K562 (cell line): Measurements from ENCODE around the gene MMP27. TPM values are rescaled to one million over a fixed set of nuclear protein-coding genes. Genes with fewer than 3 reads are reported as not detected.
A peak's percentile ranks its signal among the peaks of the same experiment; 100 is the strongest.

Experiments
- ATAC-seq: fragments of 200-7000 bp; cut with Tn5 transposase; 3 replicates; pipeline ENCODE4 v1.9.1; 2020; ENCODE audit warnings: moderate library complexity
- BruUV-seq: library from RNA; stranded (reverse); fragments of 400-500 nt; replicated peaks from 2 replicates; lab custom pipeline; 2021; lab: Mats Ljungman, UMichigan
- CTCF ChIA-PET: fragments of 300-600 bp; formaldehyde crosslinking; extraction: SDS; loops from one replicate; lab custom pipeline; 2021; ENCODE audit warnings: low intra/inter-chr PET ratio; lab: Yijun Ruan, JAX
- POLR2A ChIA-PET: fragments of 300-600, 350-650 bp; sonication (Branson Sonifier 250); formaldehyde crosslinking; extraction: SDS; loops from one replicate; lab custom pipeline; 2021; ENCODE audit warnings: antibody characterized with exemption, inconsistent platforms; lab: Yijun Ruan, JAX
- DNase-seq, 4 experiments: peaks; one replicate each; pipeline versions ENCODE4 v3.0.0 to v3.0.0-alpha.2; 2011 to 2018; ENCODE audit warnings: low spot score in 3 of 4, mixed read lengths in 3 of 4; ENCODE audit errors: extremely low read depth in 1 of 4
- FAIRE-seq: peaks from 2 replicates; lab custom pipeline; 2011; peaks lifted over from hg19 to GRCh38; lab: Jason Lieb, UNC
- H2AFZ ChIP-seq: 2 replicates; pipeline ENCODE4 v1.6.0; 2011; ENCODE audit warnings: low read depth, low read length, control low read depth, inconsistent platforms
- H3K27ac ChIP-seq: fragments of 200-600 bp; 3 replicates; pipeline ENCODE4 v1.8.0; 2011; ENCODE audit warnings: low read depth, mild to moderate bottlenecking, control low read depth, inconsistent platforms, low read length, moderate library complexity, mixed read lengths; ENCODE audit errors: extremely low read depth
- H3K27me3 ChIP-seq, 2 experiments: fragments of 300-600 bp in 1 of 2; 2 replicates in 1 of 2; 3 replicates in 1 of 2; pipeline versions ENCODE4 v1.6.0 to v1.8.0; 2011; ENCODE audit warnings: inconsistent platforms in 2 of 2, low read length in 2 of 2, mild to moderate bottlenecking in 1 of 2, mixed read lengths in 1 of 2, moderate library complexity in 1 of 2; ENCODE audit not compliant: control insufficient read depth in 2 of 2, insufficient read depth in 2 of 2
- H3K36me3 ChIP-seq: fragments of 300-600 bp; 3 replicates; pipeline ENCODE4 v1.8.0; 2011; ENCODE audit warnings: mild to moderate bottlenecking, low read length, inconsistent platforms; ENCODE audit not compliant: control insufficient read depth, insufficient read depth
- H3K4me1 ChIP-seq, 2 experiments: fragments of 200-600 bp in 1 of 2; replicated peaks in 1 of 2; 2 replicates in 1 of 2; 3 replicates in 1 of 2; pipeline versions ENCODE4 v1.5.1 to v1.8.0; 2011; ENCODE audit warnings: inconsistent platforms in 2 of 2, low read length in 2 of 2, mild to moderate bottlenecking in 1 of 2, mixed read lengths in 1 of 2, moderate library complexity in 1 of 2; ENCODE audit not compliant: control insufficient read depth in 2 of 2, insufficient read depth in 2 of 2
- H3K4me2 ChIP-seq: 2 replicates; pipeline ENCODE4 v1.6.1; 2011; ENCODE audit warnings: low read length, control low read depth, inconsistent platforms, mixed read lengths; ENCODE audit not compliant: insufficient read depth
- H3K4me3 ChIP-seq: fragments of 200-600 bp; sonication (generic), shearing (Covaris generic); 2 replicates; pipeline ENCODE4 v1.5.1; 2016; ENCODE audit warnings: control low read depth, inconsistent platforms
- H3K79me2 ChIP-seq: fragments of 200-600 bp; 3 replicates; pipeline ENCODE4 v1.8.0; 2011; ENCODE audit warnings: low read length, inconsistent platforms; ENCODE audit not compliant: control insufficient read depth, insufficient read depth
- H3K9ac ChIP-seq, 2 experiments: 2 replicates each; pipeline versions ENCODE4 v1.6.0 to v1.6.1; 2011; ENCODE audit warnings: low read depth in 2 of 2, low read length in 2 of 2, control low read depth in 1 of 2, inconsistent platforms in 1 of 2, mild to moderate bottlenecking in 1 of 2, mixed read lengths in 1 of 2; ENCODE audit not compliant: insufficient read depth in 1 of 2
- H3K9me1 ChIP-seq: one replicate; pipeline ENCODE4 v1.6.0; 2011; ENCODE audit warnings: inconsistent platforms, mild to moderate bottlenecking, low read length, moderate library complexity; ENCODE audit not compliant: control insufficient read depth, insufficient read depth
- H3K9me3 ChIP-seq: replicated peaks from 2 replicates; pipeline ENCODE4 v1.5.1; 2011; ENCODE audit warnings: low read depth, low read length, inconsistent platforms; ENCODE audit not compliant: control insufficient read depth, insufficient read depth
- H4K20me1 ChIP-seq: replicated peaks from 2 replicates; pipeline ENCODE4 v1.6.1; 2011; ENCODE audit warnings: low read length, inconsistent platforms, mixed read lengths; ENCODE audit not compliant: control insufficient read depth, insufficient read depth
- BRD9 ChIP-seq: fragments of 450-650 bp; IDR thresholded peaks from 2 replicates; pipeline ENCODE4 v1.6.1; 2018; ENCODE audit warnings: low read depth; ENCODE audit not compliant: partially characterized antibody
- CTCFL ChIP-seq: IDR thresholded peaks from 2 replicates; pipeline ENCODE4 v1.6.1; 2011; ENCODE audit warnings: borderline replicate concordance, low read depth, mild to moderate bottlenecking, moderate library complexity, low read length; ENCODE audit not compliant: insufficient read depth, poor library complexity, severe bottlenecking
- POLR2B ChIP-seq: fragments of 450-650 bp; IDR thresholded peaks from 2 replicates; pipeline ENCODE4 v1.6.1; 2018; ENCODE audit warnings: low read depth; ENCODE audit not compliant: partially characterized antibody
- PYGO2 ChIP-seq: fragments of 450-650 bp; IDR thresholded peaks from 2 replicates; pipeline ENCODE4 v1.6.1; 2016; ENCODE audit warnings: mild to moderate bottlenecking, missing genetic modification characterization, moderate library complexity, missing compliant biosample characterization
- RBM22 ChIP-seq: fragments of 200-400 bp; formaldehyde crosslinking; IDR thresholded peaks from 2 replicates; pipeline ENCODE4 v1.6.1; 2018; ENCODE audit warnings: low read length, low read depth; ENCODE audit not compliant: poor library complexity, severe bottlenecking
- TGIF2 ChIP-seq: sonication (generic); formaldehyde crosslinking; IDR thresholded peaks from 2 replicates; pipeline ENCODE4 v1.8.1; 2022; ENCODE audit warnings: mild to moderate bottlenecking, missing genetic modification reagents, moderate library complexity
- VEZF1 ChIP-seq: fragments of 200-800 bp; sonication (Bioruptor generic); IDR thresholded peaks from 2 replicates; pipeline ENCODE4 v1.6.1; 2017; ENCODE audit warnings: missing genetic modification characterization, missing compliant biosample characterization
- ZEB2 ChIP-seq: fragments of 450-650 bp; IDR thresholded peaks from 2 replicates; pipeline ENCODE4 v1.6.1; 2016
- WGBS: fragments of 100-300 bp; shearing (Covaris generic); methylation state at CpG from one replicate; pipeline ENCODE4 v1.1.6; 2016; ENCODE audit warnings: low coverage, mixed read lengths; ENCODE audit not compliant: insufficient coverage; ENCODE audit errors: missing lambda C conversion rate; 5-methylcytosine and 5-hydroxymethylcytosine counted together
- in situ Hi-C: fragments of 300-500 bp; cut with MboI; formaldehyde crosslinking; loops from 4 replicates; pipeline ENCODE4 v1.15.0; 2018; ENCODE audit warnings: inconsistent platforms, mixed read lengths
- intact Hi-C: fragments of 100-400 bp; cut with micrococcal nuclease; formaldehyde crosslinking; loops from 2 replicates; pipeline ENCODE4 v1.14.2; 2022
- polyA plus RNA-seq, 8 experiments: library from polyadenylated mRNA; depleted of rRNA in 4 of 8; stranded (reverse) in 5 of 8; unstranded in 3 of 8; fragments of >200 nt; fragmentation: Nextera tagmentation in 2 of 8; fragmentation: Illumina TruSeq in 1 of 8; extraction: Ambion mirVana in 2 of 8; extraction: Trizol in 1 of 8; gene quantifications; 2 replicates each; pipeline versions ENCODE4 v1.2.1 to v1.2.3, GENCODE V29; 2011 to 2014; ENCODE audit warnings: inconsistent platforms in 1 of 8, missing spikeins in 1 of 8
- total RNA-seq, 7 experiments: library from RNA; depleted of rRNA in 6 of 7; stranded (reverse); fragments of >200 nt in 6 of 7; fragmentation: Illumina TruSeq in 2 of 7; extraction: Trizol in 2 of 7; gene quantifications; 2 replicates each; pipeline versions ENCODE4 v1.2.1 to v1.2.3, GENCODE V29; 2011 to 2021; ENCODE audit warnings: low replicate concordance in 1 of 7
- TF ChIP-seq, protein P1 (sequence below): fragments of 200-800 bp; sonication (Bioruptor generic); IDR thresholded peaks from 2 replicates; pipeline ENCODE4 v1.6.1; 2017; ENCODE audit warnings: missing genetic modification characterization, missing compliant biosample characterization
- TF ChIP-seq, protein P2 (sequence below): sonication (generic); formaldehyde crosslinking; IDR thresholded peaks from 2 replicates; pipeline ENCODE4 v1.8.0; 2023; ENCODE audit warnings: missing genetic modification reagents, mild to moderate bottlenecking, borderline replicate concordance

The MMP27 gene
- total and polyA plus RNA-seq, 9 of the 15 experiments (the other 6 are each of a cell fraction or from before 2014, with no cell fraction given), result not detected

DNA sequence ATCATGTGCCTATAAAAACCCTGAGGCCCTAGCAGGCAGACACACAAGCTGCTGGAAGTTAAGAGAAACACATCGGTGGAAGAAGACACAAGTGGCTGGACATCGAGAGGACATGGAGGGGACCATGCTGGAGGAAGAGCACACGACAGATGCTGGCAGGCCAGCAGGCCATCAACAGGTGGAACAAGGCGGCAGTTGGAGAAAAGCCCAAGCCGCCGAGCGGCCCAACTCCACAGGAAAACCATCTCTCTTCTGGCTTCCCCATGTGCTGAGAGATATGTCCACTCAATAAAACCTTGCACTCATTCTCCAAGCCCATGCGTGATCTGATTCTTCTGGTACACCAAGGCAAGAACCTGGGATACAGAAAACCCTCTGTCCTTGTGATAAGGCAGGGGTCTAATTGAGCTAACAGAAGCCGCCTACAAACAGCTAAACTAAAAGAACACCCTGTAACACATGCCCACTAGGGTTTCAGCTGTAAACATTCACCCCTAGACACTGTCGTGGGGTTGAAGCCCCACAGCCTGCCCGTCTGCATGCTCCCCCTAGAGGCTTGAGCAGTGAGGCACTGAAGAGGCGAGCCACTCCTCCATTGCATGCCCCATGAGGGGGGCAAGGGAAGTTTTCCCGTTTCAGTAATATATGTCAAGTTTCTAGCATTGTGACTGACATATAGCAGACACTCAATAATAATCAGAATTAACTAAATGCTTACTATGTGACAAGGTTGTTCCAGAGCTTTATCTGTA, 41.4 kb downstream of the MMP27 start:
- Histone ChIP-seq H3K4me2 (no peak overlapping the region), H2AFZ (peak overlapping the region; percentile 17; the same call in 1 of the 2 replicates), H3K27ac (no peak overlapping the region), H3K27me3 (peaks cover 0 to 6% of the 10 kb centered on the region in 2 experiments; a peak in 2 of 5 replicates), H3K79me2 (no peaks in the 10 kb centered on the region), H4K20me1 (no peaks in the 10 kb centered on the region), H3K9me1 (no peaks in the 10 kb centered on the region), H3K4me3 (no peak overlapping the region), H3K9me3 (no peaks in the 10 kb centered on the region), H3K9ac (no peak overlapping the region), H3K4me1 (no peaks in the 10 kb centered on the region), H3K36me3 (no peaks in the 10 kb centered on the region)
- ChIA-PET CTCF (no interaction called here), POLR2A (no interaction called here)
- intact Hi-C loops, result no loop called here
- ATAC-seq (peak; percentile 94), FAIRE-seq (peak; percentile 55), DNase-seq (peak in 3 of 4 experiments; percentile 11 to 30 (median 13))
- no TSS peak for BruUV-seq
- WGBS, result 2% methylated on average over 13 of the region's 13 CpGs
- in situ Hi-C loops, result no loop called here
- TF ChIP-seq, protein P1, sequence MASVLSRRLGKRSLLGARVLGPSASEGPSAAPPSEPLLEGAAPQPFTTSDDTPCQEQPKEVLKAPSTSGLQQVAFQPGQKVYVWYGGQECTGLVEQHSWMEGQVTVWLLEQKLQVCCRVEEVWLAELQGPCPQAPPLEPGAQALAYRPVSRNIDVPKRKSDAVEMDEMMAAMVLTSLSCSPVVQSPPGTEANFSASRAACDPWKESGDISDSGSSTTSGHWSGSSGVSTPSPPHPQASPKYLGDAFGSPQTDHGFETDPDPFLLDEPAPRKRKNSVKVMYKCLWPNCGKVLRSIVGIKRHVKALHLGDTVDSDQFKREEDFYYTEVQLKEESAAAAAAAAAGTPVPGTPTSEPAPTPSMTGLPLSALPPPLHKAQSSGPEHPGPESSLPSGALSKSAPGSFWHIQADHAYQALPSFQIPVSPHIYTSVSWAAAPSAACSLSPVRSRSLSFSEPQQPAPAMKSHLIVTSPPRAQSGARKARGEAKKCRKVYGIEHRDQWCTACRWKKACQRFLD (CRISPR knock-in tag), result no peak
- TF ChIP-seq, protein P2, sequence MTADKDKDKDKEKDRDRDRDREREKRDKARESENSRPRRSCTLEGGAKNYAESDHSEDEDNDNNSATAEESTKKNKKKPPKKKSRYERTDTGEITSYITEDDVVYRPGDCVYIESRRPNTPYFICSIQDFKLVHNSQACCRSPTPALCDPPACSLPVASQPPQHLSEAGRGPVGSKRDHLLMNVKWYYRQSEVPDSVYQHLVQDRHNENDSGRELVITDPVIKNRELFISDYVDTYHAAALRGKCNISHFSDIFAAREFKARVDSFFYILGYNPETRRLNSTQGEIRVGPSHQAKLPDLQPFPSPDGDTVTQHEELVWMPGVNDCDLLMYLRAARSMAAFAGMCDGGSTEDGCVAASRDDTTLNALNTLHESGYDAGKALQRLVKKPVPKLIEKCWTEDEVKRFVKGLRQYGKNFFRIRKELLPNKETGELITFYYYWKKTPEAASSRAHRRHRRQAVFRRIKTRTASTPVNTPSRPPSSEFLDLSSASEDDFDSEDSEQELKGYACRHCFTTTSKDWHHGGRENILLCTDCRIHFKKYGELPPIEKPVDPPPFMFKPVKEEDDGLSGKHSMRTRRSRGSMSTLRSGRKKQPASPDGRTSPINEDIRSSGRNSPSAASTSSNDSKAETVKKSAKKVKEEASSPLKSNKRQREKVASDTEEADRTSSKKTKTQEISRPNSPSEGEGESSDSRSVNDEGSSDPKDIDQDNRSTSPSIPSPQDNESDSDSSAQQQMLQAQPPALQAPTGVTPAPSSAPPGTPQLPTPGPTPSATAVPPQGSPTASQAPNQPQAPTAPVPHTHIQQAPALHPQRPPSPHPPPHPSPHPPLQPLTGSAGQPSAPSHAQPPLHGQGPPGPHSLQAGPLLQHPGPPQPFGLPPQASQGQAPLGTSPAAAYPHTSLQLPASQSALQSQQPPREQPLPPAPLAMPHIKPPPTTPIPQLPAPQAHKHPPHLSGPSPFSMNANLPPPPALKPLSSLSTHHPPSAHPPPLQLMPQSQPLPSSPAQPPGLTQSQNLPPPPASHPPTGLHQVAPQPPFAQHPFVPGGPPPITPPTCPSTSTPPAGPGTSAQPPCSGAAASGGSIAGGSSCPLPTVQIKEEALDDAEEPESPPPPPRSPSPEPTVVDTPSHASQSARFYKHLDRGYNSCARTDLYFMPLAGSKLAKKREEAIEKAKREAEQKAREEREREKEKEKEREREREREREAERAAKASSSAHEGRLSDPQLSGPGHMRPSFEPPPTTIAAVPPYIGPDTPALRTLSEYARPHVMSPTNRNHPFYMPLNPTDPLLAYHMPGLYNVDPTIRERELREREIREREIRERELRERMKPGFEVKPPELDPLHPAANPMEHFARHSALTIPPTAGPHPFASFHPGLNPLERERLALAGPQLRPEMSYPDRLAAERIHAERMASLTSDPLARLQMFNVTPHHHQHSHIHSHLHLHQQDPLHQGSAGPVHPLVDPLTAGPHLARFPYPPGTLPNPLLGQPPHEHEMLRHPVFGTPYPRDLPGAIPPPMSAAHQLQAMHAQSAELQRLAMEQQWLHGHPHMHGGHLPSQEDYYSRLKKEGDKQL (CRISPR knock-in tag), result no peak
- no peak for TF ChIP-seq TGIF2
- TF ChIP-seq BRD9, result no peak
- no peak for TF ChIP-seq PYGO2 (tag)
- TF ChIP-seq VEZF1, result peak; percentile 40
- TF ChIP-seq CTCFL, result peak; percentile 32
- TF ChIP-seq RBM22, result no peak
- TF ChIP-seq POLR2B, result no peak
- TF ChIP-seq ZEB2, result no peak
